K562 (cell line): ENCODE data around the gene AMBRA1. TPM values are rescaled to one million over a fixed set of nuclear protein-coding genes. Genes with fewer than 3 reads are reported as not detected.

Experiments
- CBFA2T3 ChIP-seq: fragments of 450-650 bp; IDR thresholded peaks from 2 replicates; pipeline ENCODE4 v1.6.1; 2017
- CBX5 ChIP-seq: IDR thresholded peaks from 2 replicates; pipeline ENCODE4 v1.6.1; 2014; ENCODE audit warnings: low read depth, borderline replicate concordance
- EGR1 ChIP-seq: fragments of 450-650 bp; conservative IDR thresholded peaks from 2 replicates; pipeline ENCODE4 v1.6.1; 2017; ENCODE audit warnings: mild to moderate bottlenecking
- ETV1 ChIP-seq: fragments of 450-650 bp; conservative IDR thresholded peaks from 2 replicates; pipeline ENCODE4 v1.6.1; 2016; ENCODE audit warnings: missing genetic modification characterization, control low read depth, low read depth, missing compliant biosample characterization
- GTF2B ChIP-seq: IDR thresholded peaks from 2 replicates; pipeline ENCODE4 v1.6.1; 2011; ENCODE audit not compliant: insufficient read length; ENCODE audit errors: extremely low read depth
- KAT7 ChIP-seq: sonication (generic); formaldehyde crosslinking; IDR thresholded peaks from 2 replicates; pipeline ENCODE4 v1.8.0; 2022; ENCODE audit warnings: missing genetic modification reagents, mild to moderate bottlenecking, borderline replicate concordance
- KLF16 ChIP-seq: IDR thresholded peaks from 2 replicates; pipeline ENCODE4 v1.6.1; 2016; ENCODE audit warnings: antibody characterized with exemption
- MCM5 ChIP-seq: fragments of 450-650 bp; IDR thresholded peaks from 2 replicates; pipeline ENCODE4 v1.6.1; 2016; ENCODE audit warnings: low read depth
- PTBP1 ChIP-seq: fragments of 200-400 bp; formaldehyde crosslinking; IDR thresholded peaks from 2 replicates; pipeline ENCODE4 v1.6.1; 2017; ENCODE audit warnings: low read depth, low read length
- RBM14 ChIP-seq: fragments of 200-400 bp; formaldehyde crosslinking; IDR thresholded peaks from 2 replicates; pipeline ENCODE4 v1.6.1; 2018; ENCODE audit warnings: low read depth, mild to moderate bottlenecking, low read length, moderate library complexity, borderline replicate concordance; ENCODE audit not compliant: insufficient read depth
- STAT5A ChIP-seq: IDR thresholded peaks from 2 replicates; pipeline ENCODE4 v1.6.1; 2012; ENCODE audit warnings: low read length, inconsistent platforms, borderline replicate concordance
- TCF7 ChIP-seq: sonication (generic); IDR thresholded peaks from 2 replicates; pipeline ENCODE4 v1.6.1; 2016; ENCODE audit warnings: antibody characterized with exemption, borderline replicate concordance
- USF2 ChIP-seq: sonication (generic); formaldehyde crosslinking; IDR thresholded peaks from 2 replicates; pipeline ENCODE4 v1.5.0; 2020; ENCODE audit warnings: missing genetic modification reagents
- ZBTB8A ChIP-seq: fragments of 450-650 bp; IDR thresholded peaks from 2 replicates; pipeline ENCODE4 v1.6.1; 2018; ENCODE audit warnings: mild to moderate bottlenecking, moderate library complexity; ENCODE audit not compliant: partially characterized antibody
- ZNF224 ChIP-seq: sonication (generic); formaldehyde crosslinking; IDR thresholded peaks from 2 replicates; pipeline ENCODE4 v1.8.0; 2022; ENCODE audit warnings: mild to moderate bottlenecking, missing genetic modification reagents
- ZNF354B ChIP-seq: fragments of 250-450 bp; sonication (Bioruptor Pico); IDR thresholded peaks from 2 replicates; pipeline ENCODE4 v1.4.0; 2020
- ZNF407 ChIP-seq: fragments of 450-650 bp; IDR thresholded peaks from 2 replicates; pipeline ENCODE4 v1.6.1; 2016; ENCODE audit warnings: low read depth
- ZNF551 ChIP-seq: fragments of 250-450 bp; sonication (Bioruptor Pico); IDR thresholded peaks from 2 replicates; pipeline ENCODE4 v1.5.0; 2021; ENCODE audit warnings: mild to moderate bottlenecking, moderate library complexity
- ZNF707 ChIP-seq: fragments of 250-450 bp; sonication (Bioruptor Pico); conservative IDR thresholded peaks from 2 replicates; pipeline ENCODE4 v1.8.0; 2022; ENCODE audit warnings: inconsistent platforms, mild to moderate bottlenecking, moderate library complexity
- ZSCAN32 ChIP-seq: fragments of 450-650 bp; formaldehyde crosslinking; IDR thresholded peaks from 2 replicates; pipeline ENCODE4 v1.4.0; 2020; ENCODE audit warnings: mild to moderate bottlenecking, moderate library complexity
- ZZZ3 ChIP-seq: fragments of 450-650 bp; IDR thresholded peaks from 2 replicates; pipeline ENCODE4 v1.6.1; 2016; ENCODE audit warnings: antibody characterized with exemption, mild to moderate bottlenecking, moderate library complexity
- polyA plus RNA-seq, 8 experiments: library from polyadenylated mRNA; depleted of rRNA in 4 of 8; stranded (reverse) in 5 of 8; unstranded in 3 of 8; fragments of >200 nt; fragmentation: Nextera tagmentation in 2 of 8; fragmentation: Illumina TruSeq in 1 of 8; extraction: Ambion mirVana in 2 of 8; extraction: Trizol in 1 of 8; gene quantifications; 2 replicates each; pipeline versions ENCODE4 v1.2.1 to v1.2.3, GENCODE V29; 2011 to 2014; ENCODE audit warnings: inconsistent platforms in 1 of 8, missing spikeins in 1 of 8
- total RNA-seq, 7 experiments: library from RNA; depleted of rRNA in 6 of 7; stranded (reverse); fragments of >200 nt in 6 of 7; fragmentation: Illumina TruSeq in 2 of 7; extraction: Trizol in 2 of 7; gene quantifications; 2 replicates each; pipeline versions ENCODE4 v1.2.1 to v1.2.3, GENCODE V29; 2011 to 2021; ENCODE audit warnings: low replicate concordance in 1 of 7

AMBRA1 gene
- total and polyA plus RNA-seq, 9 of the 15 experiments (the other 6 are each of a cell fraction or from before 2014, with no cell fraction given): 0.15 to 24.5 (median 13.0) TPM

GRCh38 chr11:46426233-46426991, 167.4 kb downstream of the AMBRA1 start (continued):
- TF ChIP-seq GTF2B (no peak), USF2 (no peak), KLF16 (0 out of 2 replicates have a peak, but pooled peaks have one; percentile 19), ZSCAN32 (CRISPR knock-in tag) (no peak), ZNF354B (CRISPR knock-in tag) (no peak), STAT5A (peak; percentile 43; the same call in 1 of the 2 replicates), ZNF707 (no peak), RBM14 (no peak), ZNF551 (CRISPR knock-in tag) (no peak), MCM5 (no peak), KAT7 (CRISPR knock-in tag) (no peak), TCF7 (no peak), EGR1 (no peak), PTBP1 (no peak), CBX5 (no peak), ZBTB8A (no peak), ZZZ3 (no peak), ETV1 (tag) (peak; percentile 98), ZNF407 (no peak), ZNF224 (CRISPR knock-in tag) (no peak), CBFA2T3 (peak; percentile 67)
